ENCODE results near the gene TMEM81. TPM values are rescaled to one million over a fixed set of nuclear protein-coding genes. Genes with fewer than 3 reads are reported as not detected.

TMEM81 gene
- 1 to 10 TPM; 3.6 to 4.5 (median 3.9) TPM for polyA plus RNA-seq (ENCODE audit: insufficient read length in 3 of 3)

GRCh38 chr1:205084360-205084759, at the start of gene TMEM81:
Gene TMEM81, minus strand, starts transcription at chr1:205084460. Its CDS starts 140 bp downstream, at chr1:205084320.
- DNase-seq (ENCODE audit: low read depth in 3 of 3, low spot score in 2 of 3) = no peak

- DNase-seq (ENCODE audit: low read depth in 3 of 3, low spot score in 2 of 3) = no peak
These were observed 49.0 kb upstream of the TMEM81 start for GRCh38 chr1:205133287-205133686.

GRCh38 chr1:205129447-205130029, 45.3 kb upstream of the TMEM81 start:
- no peak for DNase-seq (ENCODE audit: low read depth in 3 of 3, low spot score in 2 of 3)

- DNase-seq (ENCODE audit: low read depth in 3 of 3, low spot score in 2 of 3) = no peak
These were observed 43.8 kb upstream of the TMEM81 start for GRCh38 chr1:205128050-205128449.

GRCh38 chr1:205127646-205128045, 43.4 kb upstream of the TMEM81 start:
- no peak for DNase-seq (ENCODE audit: low read depth in 3 of 3, low spot score in 2 of 3)

GRCh38 chr1:205124726-205125125, 40.5 kb upstream of the TMEM81 start:
- DNase-seq (ENCODE audit: low read depth in 3 of 3, low spot score in 2 of 3) = no peak

GRCh38 chr1:205122489-205122882, 38.2 kb upstream of the TMEM81 start:
- DNase-seq (ENCODE audit: low read depth in 3 of 3, low spot score in 2 of 3) = no peak

- DNase-seq (ENCODE audit: low read depth in 3 of 3, low spot score in 2 of 3) = peak; percentile 94 to 100 (median 98)
These were observed 37.6 kb upstream of the TMEM81 start, which contains the start of gene RBBP5 for GRCh38 chr1:205121660-205122488. Gene RBBP5, minus strand, starts transcription at chr1:205121978. Its CDS starts 105 bp downstream, at chr1:205121873.

GRCh38 chr1:205118752-205119151, 34.5 kb upstream of the TMEM81 start:
- DNase-seq (ENCODE audit: low read depth in 3 of 3, low spot score in 2 of 3) = no peak

- no peak for DNase-seq (ENCODE audit: low read depth in 3 of 3, low spot score in 2 of 3)
These were observed 27.1 kb upstream of the TMEM81 start for GRCh38 chr1:205111354-205111753.

- DNase-seq (ENCODE audit: low read depth in 3 of 3, low spot score in 2 of 3) = no peak
These were observed 25.5 kb upstream of the TMEM81 start for GRCh38 chr1:205109711-205110110.

- no peak for DNase-seq (ENCODE audit: low read depth in 3 of 3, low spot score in 2 of 3)
These were observed 25.0 kb upstream of the TMEM81 start for GRCh38 chr1:205109269-205109668.

GRCh38 chr1:205108464-205108863, 24.2 kb upstream of the TMEM81 start:
- no peak for DNase-seq (ENCODE audit: low read depth in 3 of 3, low spot score in 2 of 3)

GRCh38 chr1:205107327-205107726, 23.1 kb upstream of the TMEM81 start:
- no peak for DNase-seq (ENCODE audit: low read depth in 3 of 3, low spot score in 2 of 3)

- DNase-seq (ENCODE audit: low read depth in 3 of 3, low spot score in 2 of 3) = no peak
These were observed 18.1 kb upstream of the TMEM81 start for GRCh38 chr1:205102404-205102803.

GRCh38 chr1:205098242-205098641, 14.0 kb upstream of the TMEM81 start:
- DNase-seq (ENCODE audit: low read depth in 3 of 3, low spot score in 2 of 3) = no peak

GRCh38 chr1:205095422-205095821, 11.2 kb upstream of the TMEM81 start:
- no peak for DNase-seq (ENCODE audit: low read depth in 3 of 3, low spot score in 2 of 3)

- DNase-seq (ENCODE audit: low read depth in 3 of 3, low spot score in 2 of 3) = no peak
These were observed 6.9 kb upstream of the TMEM81 start for GRCh38 chr1:205091043-205091740.

- DNase-seq (ENCODE audit: low read depth in 3 of 3, low spot score in 2 of 3) = no peak
These were observed 4.1 kb upstream of the TMEM81 start for GRCh38 chr1:205088341-205088740.

- DNase-seq (ENCODE audit: low read depth in 3 of 3, low spot score in 2 of 3) = no peak
These were observed 1.8 kb downstream of the TMEM81 start for GRCh38 chr1:205082431-205082830.

GRCh38 chr1:205077934-205078311, 6.3 kb downstream of the TMEM81 start:
- no peak for DNase-seq (ENCODE audit: low read depth in 3 of 3, low spot score in 2 of 3)
